ENCODE data around the gene SERTAD1.

Gene SERTAD1

GRCh38 chr19:40380199-40381037 lies 45.4 kb downstream of the SERTAD1 start:
- no peak for DNase-seq (ENCODE audit: low read depth in 1 of 2, low spot score in 1 of 2)

GRCh38 chr19:40379446-40380198 lies 46.2 kb downstream of the SERTAD1 start:
- DNase-seq (ENCODE audit: low read depth in 1 of 2, low spot score in 1 of 2) = no peak

GRCh38 chr19:40378509-40378908 lies 47.3 kb downstream of the SERTAD1 start:
- no peak for DNase-seq (ENCODE audit: low read depth in 1 of 2, low spot score in 1 of 2)

- no peak for DNase-seq (ENCODE audit: low read depth in 1 of 2, low spot score in 1 of 2)
Measured at GRCh38 chr19:40377876-40378385, 47.9 kb downstream of the SERTAD1 start.

- no peak for DNase-seq (ENCODE audit: low read depth in 1 of 2, low spot score in 1 of 2)
Measured at GRCh38 chr19:40376286-40376862, 49.4 kb downstream of the SERTAD1 start.

- DNase-seq (ENCODE audit: low read depth in 1 of 2, low spot score in 1 of 2) = no peak
Measured at GRCh38 chr19:40374084-40374483, 51.7 kb downstream of the SERTAD1 start.

- no peak for DNase-seq (ENCODE audit: low read depth in 1 of 2, low spot score in 1 of 2)
Measured at GRCh38 chr19:40371802-40372122, 54.0 kb downstream of the SERTAD1 start.

All from activated CD4-positive, alpha-beta T cell treated with anti-CD3 and anti-CD28 coated beads, Interleukin-2, amount 50 U/mL, for 24 hours (primary cell).